Heart right ventricle (tissue), 16 donors: ENCODE measurements around the gene BCHE. TPM values are rescaled to one million over a fixed set of nuclear protein-coding genes. Genes with fewer than 3 reads are reported as not detected.

ENCODE experiments used
- ATAC-seq, 8 donors: fragments of 200-7000 bp; cut with Tn5 transposase; one replicate each; pipeline ENCODE4 v1.9.1; 2020; ENCODE audit warnings: mild to moderate bottlenecking in 8 of 8, moderate library complexity in 8 of 8, moderate number of reproducible peaks in 1 of 8
- DNase-seq, 2 donors: peaks; one replicate each; pipeline ENCODE4 v3.0.0-alpha.2; 2020
- H3K27ac ChIP-seq, 10 donors: fragments of 200-600 bp; sonication (generic) in 2 of 10; one replicate each; pipeline versions ENCODE4 v1.5.0 to v1.8.0; 2020 to 2022; ENCODE audit warnings: mild to moderate bottlenecking in 3 of 10
- H3K27me3 ChIP-seq, 7 donors: fragments of 200-600 bp; one replicate each; pipeline ENCODE4 v1.8.0; 2021 to 2022; ENCODE audit warnings: mild to moderate bottlenecking in 2 of 7
- H3K36me3 ChIP-seq, 9 donors: fragments of 200-600 bp; sonication (generic) in 1 of 9; one replicate each; pipeline versions ENCODE4 v1.5.0 to v1.8.0; 2020 to 2022; ENCODE audit warnings: mild to moderate bottlenecking in 2 of 9
- H3K4me1 ChIP-seq, 9 donors: fragments of 200-600 bp; sonication (generic) in 1 of 9; one replicate each; pipeline versions ENCODE4 v1.5.0 to v1.8.0; 2020 to 2022; ENCODE audit warnings: mild to moderate bottlenecking in 4 of 9
- H3K4me3 ChIP-seq, 10 donors: fragments of 200-600 bp; sonication (generic) in 2 of 10; one replicate each; pipeline versions ENCODE4 v1.5.0 to v1.8.0; 2020 to 2022; ENCODE audit warnings: mild to moderate bottlenecking in 7 of 10, moderate library complexity in 2 of 10
- H3K9me3 ChIP-seq, 11 donors: fragments of 200-600 bp in 10 of 11; sonication (generic) in 2 of 11; one replicate each; pipeline versions ENCODE4 v1.5.0 to v1.8.0; 2013 to 2022; ENCODE audit warnings: mild to moderate bottlenecking in 2 of 11, control low read depth in 1 of 11, moderate library complexity in 1 of 11
- WGBS, 2 donors: extraction: QIAGEN DNeasy Blood & Tissue Kit; methylation state at CpG; one replicate each; pipeline ENCODE4 v1.1.7; 2013; ENCODE audit warnings: inconsistent platforms in 1 of 2; 5-methylcytosine and 5-hydroxymethylcytosine counted together
- intact Hi-C, 10 donors: fragments of 100-400 bp; cut with DNase I; formaldehyde crosslinking; loops; one replicate each; pipeline versions ENCODE4 v1.11.1 to v1.14.2; 2022
- polyA plus RNA-seq, 2 donors: library from polyadenylated mRNA; stranded (reverse); fragments of 200-250 nt; gene quantifications; one replicate each; pipeline ENCODE4 v1.2.3, GENCODE V29; 2013
- total RNA-seq, 10 donors: library from RNA; stranded (reverse); fragmentation: NEBNext Ultra II Directional in 3 of 10; extraction: Animal tissue kit (Norgen Biotek cat#: 25700) in 3 of 10; gene quantifications; one replicate each; pipeline versions ENCODE4 v1.2.1 to v1.2.4, GENCODE V29; 2021 to 2023
- TF ChIP-seq, protein P1 (sequence below), 9 donors: fragments of 200-600 bp; sonication (generic) in 2 of 9; IDR thresholded peaks; one replicate each; pipeline versions ENCODE4 v1.5.0 to v1.8.0; 2021 to 2022; ENCODE audit warnings: antibody characterized with exemption in 9 of 9, mild to moderate bottlenecking in 5 of 9, moderate library complexity in 1 of 9
- donor health status: Arrhythmogenic right ventricular cardiomyopathy.
- donor health status: ischemic (EF 13 %, LVEDD 7.1; RV severe dilation, severe dysfunction).
- donor health status: healthy with polysubstance abuse.
- donor health status: DM: no; HTN: yes; CAD: no.
- donor health status: DM: no; HTN: no; CAD: no.
- donor health status: ischemic (EF 25% LVEDD 6.9; RV normal size, moderate dysfunction).
- donor health status: ischemic (EF 25% LVEDD 5.7; RV mildly dilated, moderate dysfunction).
- donor health status: healthy.
- donor health status: DM: yes; HTN: yes; CAD: no.
- donor health status: Ischemic cardiomyopathy.
- donor health status: ischemic (EF 35%, LVEDD 5.7; RV mildly dilated, moderate dysfunction).
- donor health status: nonischemic (EF 11% LVEDD 7.7; RV severe dilation, severe dysfunction).
- donor health status: DM: yes; HTN: yes; CAD: no.
- donor health status: PGD.
- donor health status: ischemic (EF 29% LVEDD 5.4; RV normal size, mild dysfunction).
- donor health status: nonischemic (EF 23%, LVEDD 6.1; RV moderate dilation, normal function).

Gene BCHE
- total and polyA plus RNA-seq, 12 donors: 0.62 to 8.4 (median 1.9) TPM

DNA sequence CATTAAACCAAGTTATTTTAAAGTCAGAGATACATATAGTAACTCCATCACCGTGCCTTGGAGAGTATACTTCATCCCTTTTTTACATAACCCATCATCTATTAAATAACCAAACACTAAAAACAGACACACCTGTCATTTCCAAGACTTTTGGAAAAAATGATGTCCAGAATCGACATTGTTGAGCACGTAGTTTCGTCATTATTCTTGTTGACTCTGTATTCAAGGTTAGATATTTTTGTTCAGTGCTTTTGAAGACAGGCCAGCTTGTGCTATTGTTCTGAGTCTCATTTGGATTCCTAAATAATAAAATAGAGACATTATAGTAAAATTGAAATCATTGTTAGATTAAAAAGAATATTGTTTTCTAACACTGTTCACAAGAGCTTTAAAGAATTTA, 51.2 kb downstream of the BCHE start:
- 77 to 92% methylated on average over 4 of the region's 4 CpGs for WGBS, 2 donors
- peaks cover 0 to 2% (median 0%) of the 10 kb centered on the region in 11 donors for H3K9me3 ChIP-seq
- TF ChIP-seq, protein P1, sequence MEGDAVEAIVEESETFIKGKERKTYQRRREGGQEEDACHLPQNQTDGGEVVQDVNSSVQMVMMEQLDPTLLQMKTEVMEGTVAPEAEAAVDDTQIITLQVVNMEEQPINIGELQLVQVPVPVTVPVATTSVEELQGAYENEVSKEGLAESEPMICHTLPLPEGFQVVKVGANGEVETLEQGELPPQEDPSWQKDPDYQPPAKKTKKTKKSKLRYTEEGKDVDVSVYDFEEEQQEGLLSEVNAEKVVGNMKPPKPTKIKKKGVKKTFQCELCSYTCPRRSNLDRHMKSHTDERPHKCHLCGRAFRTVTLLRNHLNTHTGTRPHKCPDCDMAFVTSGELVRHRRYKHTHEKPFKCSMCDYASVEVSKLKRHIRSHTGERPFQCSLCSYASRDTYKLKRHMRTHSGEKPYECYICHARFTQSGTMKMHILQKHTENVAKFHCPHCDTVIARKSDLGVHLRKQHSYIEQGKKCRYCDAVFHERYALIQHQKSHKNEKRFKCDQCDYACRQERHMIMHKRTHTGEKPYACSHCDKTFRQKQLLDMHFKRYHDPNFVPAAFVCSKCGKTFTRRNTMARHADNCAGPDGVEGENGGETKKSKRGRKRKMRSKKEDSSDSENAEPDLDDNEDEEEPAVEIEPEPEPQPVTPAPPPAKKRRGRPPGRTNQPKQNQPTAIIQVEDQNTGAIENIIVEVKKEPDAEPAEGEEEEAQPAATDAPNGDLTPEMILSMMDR (IDR thresholded peaks at IDR 0.05): no peak
- no peak for ATAC-seq
- H3K4me3 ChIP-seq: no peak overlapping the region
- no peak overlapping the region for H3K27ac ChIP-seq
- DNase-seq: no peak
- intact Hi-C loops: no loop called here
- H3K4me1 ChIP-seq: no peaks in the 10 kb centered on the region
- H3K27me3 ChIP-seq: no peaks in the 10 kb centered on the region
- H3K36me3 ChIP-seq: no peaks in the 10 kb centered on the region

DNA sequence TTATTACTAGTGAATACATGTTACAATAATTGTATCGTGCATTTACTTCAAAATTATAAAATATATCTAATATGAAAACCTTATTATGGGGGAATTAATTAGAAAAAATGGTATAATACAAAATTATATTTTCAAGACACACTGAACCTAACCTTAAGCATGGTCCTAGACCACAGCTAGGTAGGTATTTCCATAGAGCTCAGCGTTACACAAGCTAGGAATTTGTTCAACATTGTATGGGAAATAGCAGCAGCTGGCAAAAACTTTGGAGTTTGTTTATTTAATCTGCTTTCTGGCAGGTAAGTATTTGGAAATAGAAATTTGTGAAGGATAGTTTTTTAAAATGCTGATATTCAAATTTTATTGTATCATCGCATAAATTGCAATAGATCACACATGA, 52.9 kb downstream of the BCHE start:
- intact Hi-C loops: no loop called here
- ATAC-seq: no peak

DNA sequence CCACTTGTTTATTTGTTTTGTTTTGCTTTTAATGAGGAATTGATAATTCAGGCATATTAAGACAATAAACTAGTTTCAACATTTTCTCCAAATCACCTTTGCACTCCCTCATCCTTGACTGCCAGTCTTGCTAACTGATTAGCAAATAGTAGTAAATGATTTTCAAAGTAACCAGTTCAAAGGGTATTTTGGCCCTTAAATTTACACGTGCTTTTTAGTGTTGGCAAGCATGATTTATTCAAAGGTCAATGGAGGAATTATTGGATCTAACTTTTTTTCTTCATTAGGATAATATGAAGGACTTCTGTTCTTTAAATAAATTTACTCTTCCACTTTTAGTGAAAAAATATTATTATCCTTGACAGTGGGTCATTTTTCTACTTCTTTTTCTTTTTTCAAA, 53.8 kb downstream of the BCHE start:
- WGBS, 2 donors: 65 to 68% methylated on average over 1 of the region's 1 CpG
- no peak for ATAC-seq

More for the DNA sequence above, 52.9 kb downstream of the BCHE start:
- Histone ChIP-seq H3K27me3 (no peaks in the 10 kb centered on the region), H3K9me3 (peaks cover 0 to 15% (median 0%) of the 10 kb centered on the region in 11 donors), H3K4me3 (no peak overlapping the region), H3K4me1 (no peaks in the 10 kb centered on the region), H3K27ac (no peak overlapping the region), H3K36me3 (no peaks in the 10 kb centered on the region)
- WGBS, 2 donors: 87 to 96% methylated on average over 3 of the region's 3 CpGs
- TF ChIP-seq, protein P1 (IDR thresholded peaks at IDR 0.05): no peak
- DNase-seq: no peak

DNA sequence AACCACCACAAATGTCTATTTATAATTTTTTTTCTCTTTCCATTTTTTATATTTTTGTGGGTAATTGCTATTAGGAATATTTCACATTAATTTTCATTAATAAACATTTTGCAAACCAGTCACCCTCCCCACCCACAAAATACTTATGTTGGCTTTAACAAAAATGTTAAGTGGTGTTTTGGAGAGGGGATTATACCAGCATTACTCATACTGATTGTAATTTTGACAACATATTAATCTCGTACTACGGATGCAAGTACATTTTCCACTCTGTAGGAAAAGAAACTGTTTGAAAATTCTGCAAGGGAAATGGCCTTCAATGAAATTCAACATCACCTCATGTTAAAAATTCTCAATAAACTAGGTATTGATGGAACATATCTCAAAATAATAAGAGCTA, 58.3 kb downstream of the BCHE start:
- intact Hi-C loops: no loop called here
- TF ChIP-seq, protein P1 (IDR thresholded peaks at IDR 0.05): no peak
- H3K4me3 ChIP-seq: no peak overlapping the region
- ATAC-seq (no peak), DNase-seq (no peak)
- no peaks in the 10 kb centered on the region for H3K27me3 ChIP-seq
- 82% methylated on average over 2 of the region's 2 CpGs for WGBS, 2 donors
- no peaks in the 10 kb centered on the region for H3K4me1 ChIP-seq
- no peaks in the 10 kb centered on the region for H3K36me3 ChIP-seq
- peaks cover 0 to 19% (median 0%) of the 10 kb centered on the region in 11 donors for H3K9me3 ChIP-seq
- no peak overlapping the region for H3K27ac ChIP-seq

More for the DNA sequence above, 53.8 kb downstream of the BCHE start:
- no peaks in the 10 kb centered on the region for H3K4me1 ChIP-seq
- H3K27me3 ChIP-seq: no peaks in the 10 kb centered on the region
- no peak for DNase-seq
- H3K4me3 ChIP-seq: no peak overlapping the region
- TF ChIP-seq, protein P1 (IDR thresholded peaks at IDR 0.05): no peak
- intact Hi-C loops: no loop called here
- H3K9me3 ChIP-seq: peaks cover 0 to 19% (median 0%) of the 10 kb centered on the region in 11 donors
- no peaks in the 10 kb centered on the region for H3K36me3 ChIP-seq
- no peak overlapping the region for H3K27ac ChIP-seq
